ENCODE data around the gene KIF4A.

KIF4A gene

DNA sequence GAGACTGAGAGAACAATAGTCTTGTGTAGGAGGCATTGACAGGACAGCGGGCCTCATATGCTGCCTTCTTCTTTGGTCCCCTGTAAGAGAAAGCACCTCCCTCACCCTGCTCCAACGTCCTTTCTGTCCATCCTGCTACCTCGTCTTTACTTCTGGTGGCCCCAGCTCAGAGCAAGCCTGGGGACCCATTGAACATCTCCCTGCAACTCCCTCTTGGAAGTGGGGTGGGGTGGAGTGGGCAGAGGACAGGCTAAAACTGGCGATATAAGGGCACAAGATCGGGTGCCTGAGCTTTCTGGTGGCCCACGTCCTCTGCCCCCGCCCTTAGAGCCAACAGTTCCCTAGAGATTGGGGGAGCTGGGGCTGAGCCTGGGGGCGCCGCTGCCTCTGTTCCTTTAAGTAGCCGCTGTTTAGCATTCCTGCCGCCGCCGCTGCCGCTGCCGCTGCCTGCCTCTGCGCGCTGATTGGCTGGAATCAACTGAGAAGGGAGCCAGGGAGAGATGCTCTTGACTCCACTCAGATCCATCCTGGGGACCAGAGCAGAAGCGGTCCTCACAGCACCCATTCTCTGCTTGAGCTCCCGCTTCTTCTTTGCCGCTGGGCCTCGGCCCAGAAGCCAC is 154.5 kb downstream of the KIF4A start, which contains the start of gene DLG3:
Gene DLG3 (plus strand): TSS at position 510 of the 620 bp plus-strand sequence. CDS start 367 bp downstream, outside the sequence.
- peak; percentile 64 for DNase-seq

DNA sequence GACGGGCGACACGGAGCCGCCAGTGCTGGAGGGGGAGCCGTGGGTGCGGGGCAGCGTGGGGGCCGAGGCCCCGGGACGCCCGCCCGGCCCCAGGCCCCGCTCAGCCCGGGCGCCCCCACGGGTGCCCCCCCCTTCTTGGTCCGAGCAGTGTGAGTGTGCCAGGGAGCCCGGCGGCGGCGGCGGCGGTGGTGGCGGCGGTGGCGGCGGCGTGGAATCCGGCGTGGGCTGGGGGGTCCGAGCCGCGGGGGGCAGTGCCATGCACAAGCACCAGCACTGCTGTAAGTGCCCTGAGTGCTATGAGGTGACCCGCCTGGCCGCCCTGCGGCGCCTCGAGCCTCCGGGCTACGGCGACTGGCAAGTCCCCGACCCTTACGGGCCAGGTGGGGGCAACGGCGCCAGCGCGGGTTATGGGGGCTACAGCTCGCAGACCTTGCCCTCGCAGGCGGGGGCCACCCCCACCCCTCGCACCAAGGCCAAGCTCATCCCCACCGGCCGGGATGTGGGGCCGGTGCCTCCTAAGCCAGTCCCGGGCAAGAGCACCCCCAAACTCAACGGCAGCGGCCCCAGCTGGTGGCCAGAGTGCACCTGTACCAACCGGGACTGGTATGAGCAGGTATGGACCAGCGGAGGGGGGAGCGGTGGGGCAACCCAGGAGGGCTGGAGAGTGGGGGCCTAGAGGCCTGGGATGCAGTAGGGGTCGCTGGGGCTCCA is 155.2 kb downstream of the KIF4A start:
- DNase-seq, result no peak

GRCh38 chrX:70445951-70446350 is 156.0 kb downstream of the KIF4A start:
- DNase-seq, result peak; percentile 3

DNA sequence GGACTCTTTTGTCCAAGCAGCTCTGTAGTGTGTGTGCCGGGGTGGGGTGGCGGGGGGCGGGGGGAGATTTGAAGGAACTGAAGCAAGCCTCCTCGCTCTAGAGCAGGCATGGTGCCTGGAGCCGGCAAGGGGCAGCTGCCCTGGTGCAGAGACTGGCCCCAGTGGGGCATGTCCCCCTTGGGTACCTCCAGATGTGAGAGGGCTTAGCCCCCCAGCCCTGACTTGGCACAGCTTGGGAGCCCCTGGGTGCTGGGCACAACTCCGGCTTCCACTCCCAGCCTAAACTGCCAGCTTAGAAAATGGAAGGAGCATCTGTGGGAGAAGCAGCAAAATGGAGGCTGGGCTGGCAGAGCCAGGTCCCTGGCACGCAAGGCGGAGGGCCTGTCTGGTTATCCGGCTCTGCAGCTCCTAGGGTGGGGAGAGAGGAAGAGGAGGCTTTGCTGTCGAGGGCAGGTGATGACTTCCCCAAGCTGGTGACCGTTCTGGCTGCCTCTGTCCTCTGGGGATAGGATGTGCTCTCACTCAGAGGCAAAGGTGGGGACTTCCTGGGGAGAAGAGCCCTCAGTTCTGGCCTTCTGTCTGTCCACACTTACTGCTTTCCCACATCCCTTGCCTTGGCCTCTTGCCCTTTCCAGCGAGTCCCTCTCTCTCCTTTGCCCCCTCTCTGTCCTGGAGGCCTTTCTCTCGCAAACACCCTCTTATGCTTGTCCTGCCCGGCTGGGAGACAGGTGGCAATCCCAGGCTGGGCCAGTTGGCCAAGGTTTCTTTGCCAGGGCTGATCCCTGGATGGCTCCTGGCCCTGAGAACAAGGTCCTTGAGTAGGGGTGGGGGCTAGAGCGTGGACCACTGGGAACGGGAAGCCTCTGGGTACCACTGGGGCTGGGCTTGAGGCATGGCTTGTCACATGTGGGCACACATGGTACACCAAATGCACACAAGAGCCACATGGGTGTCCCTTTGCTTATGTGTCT is 156.8 kb downstream of the KIF4A start:
- no peak for DNase-seq

- no peak for DNase-seq
Measured at GRCh38 chrX:70449457-70449966, 159.6 kb downstream of the KIF4A start.

DNA sequence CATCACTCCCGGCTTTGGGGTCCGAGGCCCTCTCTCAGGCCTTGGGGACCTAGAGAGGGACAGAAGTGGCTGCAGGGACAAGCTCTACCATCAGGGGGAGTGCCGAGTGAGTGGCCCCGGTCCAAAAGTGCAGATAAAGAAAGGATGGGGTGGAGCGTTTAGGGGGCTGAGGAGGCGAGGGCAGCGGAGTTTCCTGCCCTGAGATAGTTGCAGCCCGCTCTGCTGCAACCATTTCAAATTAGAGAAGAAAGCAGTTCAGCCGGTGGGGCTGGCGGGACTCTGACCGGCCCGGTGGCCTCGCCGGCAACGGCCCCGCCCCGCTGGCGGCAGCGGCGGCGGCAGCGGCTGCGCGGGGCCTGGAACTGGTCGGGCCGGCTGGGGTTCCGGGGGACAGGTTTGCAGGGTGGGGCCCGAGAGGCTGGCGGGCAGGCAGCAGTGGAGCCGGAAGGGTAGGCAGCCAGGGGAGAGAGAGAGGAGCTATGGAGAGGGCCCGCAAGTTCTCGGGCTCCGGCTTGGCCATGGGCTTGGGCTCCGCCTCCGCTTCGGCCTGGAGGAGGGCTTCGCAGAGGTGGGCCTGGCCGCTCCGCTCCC is 162.3 kb downstream of the KIF4A start:
- peak; percentile 63 for DNase-seq

- DNase-seq, result no peak
Measured at GRCh38 chrX:70453024-70453618, 163.2 kb downstream of the KIF4A start.

DNA sequence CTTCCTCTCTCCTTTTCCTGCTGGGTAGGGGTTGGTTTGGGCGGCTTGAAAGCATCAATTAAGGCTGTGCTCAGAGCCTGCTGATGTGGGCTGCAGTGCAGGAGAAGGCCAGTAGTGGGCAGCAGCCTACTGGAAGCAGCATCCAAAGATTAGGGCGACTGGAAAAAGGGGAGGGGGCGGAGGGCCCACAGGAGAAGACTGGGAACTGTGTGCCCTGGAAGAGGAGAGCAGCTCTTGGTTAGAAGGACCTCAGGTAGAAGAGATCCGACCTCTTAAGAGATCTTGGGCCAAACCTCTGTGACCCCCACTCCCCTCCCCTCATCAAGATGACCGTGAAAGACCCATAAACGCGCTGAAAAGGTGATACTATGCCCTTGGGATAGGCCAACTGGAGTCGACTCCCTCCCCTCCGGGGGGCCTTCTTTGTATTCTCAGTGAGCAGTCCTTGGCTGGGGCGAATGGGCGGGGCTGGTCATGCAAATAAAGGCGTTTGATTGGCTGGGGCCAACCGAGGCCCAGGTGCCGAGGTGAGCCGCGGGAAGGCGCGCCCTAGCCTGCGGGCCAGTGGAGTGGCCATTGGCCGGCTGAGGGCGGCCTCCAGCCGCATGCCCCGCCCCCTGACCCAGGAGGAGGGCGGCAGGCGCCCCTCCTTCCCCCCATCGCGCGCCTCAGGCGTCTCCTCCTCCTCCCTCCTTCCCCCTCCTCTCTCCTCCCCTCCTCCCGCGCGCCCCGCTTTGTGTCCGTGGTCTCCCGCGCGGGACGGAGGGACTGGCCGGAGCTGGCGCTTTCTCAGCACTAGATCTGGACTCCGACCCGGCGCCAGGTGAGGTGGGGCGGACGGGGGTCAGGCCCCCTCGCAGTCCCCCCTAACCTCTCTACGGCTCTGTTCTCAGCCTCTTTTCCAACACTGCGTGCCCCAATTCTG is 164.8 kb downstream of the KIF4A start:
- DNase-seq, result peak; percentile 97

DNA sequence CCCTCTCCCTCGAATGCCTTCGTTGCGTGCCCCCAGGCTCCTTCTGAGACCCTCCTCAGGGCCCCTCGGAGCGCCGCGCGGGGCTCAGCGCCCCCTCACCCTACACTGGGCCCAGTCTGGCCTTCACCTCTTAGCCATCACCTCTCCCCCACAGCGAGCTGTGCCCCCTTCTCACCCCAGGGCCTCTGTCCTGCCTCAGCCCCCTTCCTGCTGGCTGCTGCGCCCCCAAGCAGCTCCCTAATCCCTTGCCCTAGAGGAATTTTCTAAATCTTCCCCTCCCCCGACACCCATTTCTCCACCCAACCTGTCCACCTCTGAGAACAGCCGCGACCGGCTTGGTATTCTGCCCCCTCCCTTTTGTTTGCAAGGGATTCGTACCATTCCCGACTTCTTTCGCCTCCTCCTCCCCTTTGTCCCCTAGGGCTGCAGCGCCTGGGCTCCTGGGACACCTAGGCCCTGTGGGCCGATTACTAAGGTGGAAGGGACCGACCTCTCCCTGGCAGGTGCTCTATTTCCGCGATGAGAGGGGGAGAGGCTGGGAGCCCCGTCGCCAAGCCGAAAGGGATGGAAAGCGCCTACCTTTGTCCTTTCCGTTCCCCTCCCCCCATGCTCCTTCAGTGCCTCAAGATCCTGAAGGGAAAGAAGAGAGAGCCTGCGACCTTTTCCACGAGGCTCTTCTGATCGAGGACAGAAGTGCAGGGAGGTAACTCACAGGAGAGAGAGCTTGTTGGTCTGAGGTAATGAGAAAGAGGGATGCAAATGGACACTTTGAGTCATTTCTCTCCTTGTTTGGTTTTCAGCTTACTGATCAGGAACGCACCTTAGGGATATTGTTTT is 165.7 kb downstream of the KIF4A start:
- peak; percentile 76 for DNase-seq

DNA sequence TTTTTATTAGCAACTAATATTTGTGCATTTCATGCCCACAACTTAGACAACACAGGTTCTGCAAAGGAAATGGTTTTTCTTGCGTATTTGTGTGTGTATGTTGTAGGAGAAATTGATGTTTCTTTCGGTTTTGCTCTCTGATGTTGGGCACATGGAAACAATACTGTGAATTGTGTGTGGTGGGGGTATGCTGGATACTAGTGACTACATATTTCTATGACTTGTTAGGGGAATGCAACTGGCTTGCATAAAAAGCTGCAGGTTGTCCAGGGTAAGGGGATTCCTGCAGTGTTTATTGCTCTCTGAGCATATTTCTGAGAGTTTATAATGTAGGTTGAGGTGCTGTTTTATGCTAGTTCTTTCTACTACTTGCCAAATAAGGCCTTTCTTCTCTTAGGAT is 166.4 kb downstream of the KIF4A start:
- DNase-seq, result no peak

DNA sequence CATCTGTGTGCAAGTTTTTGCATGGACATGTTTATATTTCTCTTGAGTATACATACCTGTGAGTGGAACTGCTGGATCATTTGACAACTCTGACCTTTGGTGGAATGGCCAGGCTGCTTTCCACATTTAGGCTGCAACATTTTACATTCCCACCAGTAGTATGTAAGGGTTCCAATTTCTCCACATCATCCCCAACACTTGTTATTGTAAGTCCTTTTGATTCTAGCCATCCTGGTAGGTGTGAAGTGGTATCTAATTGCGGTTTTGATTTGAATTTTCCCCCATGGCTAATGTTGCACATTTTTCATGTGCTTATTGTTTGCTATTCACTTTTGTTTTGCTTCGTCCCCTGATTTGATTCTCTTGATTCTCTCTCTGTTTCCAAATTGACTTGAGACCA is 171.1 kb downstream of the KIF4A start:
- DNase-seq, result no peak

- DNase-seq, result no peak
Measured at GRCh38 chrX:70464051-70464450, 174.1 kb downstream of the KIF4A start.

GRCh38 chrX:70466968-70467367 is 177.1 kb downstream of the KIF4A start:
- DNase-seq, result no peak

DNA sequence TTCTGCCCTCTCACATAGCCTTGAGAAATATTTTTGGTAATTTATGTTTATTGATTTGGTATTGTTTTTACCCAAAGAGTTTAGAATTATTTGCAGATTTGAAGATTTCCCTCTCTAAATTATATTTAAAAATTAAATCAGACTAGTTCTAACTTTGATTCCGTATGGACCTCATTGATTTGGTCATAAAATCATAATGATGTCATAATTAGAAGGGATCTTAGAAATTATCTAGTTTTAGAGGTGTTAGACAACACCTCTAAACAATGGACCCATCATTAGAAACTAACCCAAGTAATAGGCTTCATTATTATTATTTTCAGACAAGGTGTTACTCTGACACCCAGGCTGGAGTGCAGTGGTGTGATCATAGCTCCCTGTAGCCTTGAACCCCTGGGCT is 178.8 kb downstream of the KIF4A start:
- DNase-seq, result no peak
